ENCODE results near the gene CCDC146. TPM values are rescaled to one million over a fixed set of nuclear protein-coding genes. Genes with fewer than 3 reads are reported as not detected.

The CCDC146 gene
- total RNA-seq, 4 donors from 2014 or later = 13.7 to 65.1 (median 15.7) TPM

DNA sequence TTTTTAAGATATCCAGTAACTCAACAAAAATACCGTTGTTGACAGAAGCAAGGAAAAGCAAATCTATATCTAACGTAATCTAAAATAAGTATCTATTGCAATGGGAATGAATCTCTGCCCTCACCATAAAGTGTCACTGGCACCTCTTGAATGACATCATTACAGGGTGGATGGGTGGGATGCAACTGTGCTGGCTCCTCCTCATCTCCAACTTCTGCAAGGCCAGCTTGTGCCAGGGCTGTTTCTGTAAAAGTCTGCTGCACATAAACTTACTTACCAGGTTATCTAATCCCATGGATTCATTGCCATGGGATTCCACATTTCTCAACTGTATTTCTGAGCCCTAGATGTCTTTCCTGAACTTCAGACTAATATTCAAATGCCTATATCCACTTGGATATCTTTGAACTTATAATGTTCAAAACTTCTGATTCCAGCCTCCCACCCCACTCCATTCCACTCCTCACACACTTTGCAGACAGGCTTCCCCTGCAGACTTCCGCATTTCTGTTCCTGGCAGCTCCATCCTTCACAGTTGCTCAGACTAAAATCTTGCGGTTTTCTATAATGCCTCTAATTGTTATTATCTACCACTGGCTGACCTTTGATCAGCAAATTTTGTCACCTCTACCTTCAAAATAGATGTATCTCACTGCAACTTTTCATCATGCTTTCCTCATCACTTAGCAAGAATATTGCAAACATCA is 66.5 kb downstream of the CCDC146 start:
- TF ChIP-seq EP300 (IDR thresholded peaks at IDR 0.05) = no peak
- TF ChIP-seq, protein P1, sequence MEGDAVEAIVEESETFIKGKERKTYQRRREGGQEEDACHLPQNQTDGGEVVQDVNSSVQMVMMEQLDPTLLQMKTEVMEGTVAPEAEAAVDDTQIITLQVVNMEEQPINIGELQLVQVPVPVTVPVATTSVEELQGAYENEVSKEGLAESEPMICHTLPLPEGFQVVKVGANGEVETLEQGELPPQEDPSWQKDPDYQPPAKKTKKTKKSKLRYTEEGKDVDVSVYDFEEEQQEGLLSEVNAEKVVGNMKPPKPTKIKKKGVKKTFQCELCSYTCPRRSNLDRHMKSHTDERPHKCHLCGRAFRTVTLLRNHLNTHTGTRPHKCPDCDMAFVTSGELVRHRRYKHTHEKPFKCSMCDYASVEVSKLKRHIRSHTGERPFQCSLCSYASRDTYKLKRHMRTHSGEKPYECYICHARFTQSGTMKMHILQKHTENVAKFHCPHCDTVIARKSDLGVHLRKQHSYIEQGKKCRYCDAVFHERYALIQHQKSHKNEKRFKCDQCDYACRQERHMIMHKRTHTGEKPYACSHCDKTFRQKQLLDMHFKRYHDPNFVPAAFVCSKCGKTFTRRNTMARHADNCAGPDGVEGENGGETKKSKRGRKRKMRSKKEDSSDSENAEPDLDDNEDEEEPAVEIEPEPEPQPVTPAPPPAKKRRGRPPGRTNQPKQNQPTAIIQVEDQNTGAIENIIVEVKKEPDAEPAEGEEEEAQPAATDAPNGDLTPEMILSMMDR (IDR thresholded peaks at IDR 0.05) = no peak
- no peak for TF ChIP-seq POLR2A (IDR thresholded peaks at IDR 0.05)
- TF ChIP-seq POLR2AphosphoS5 (IDR thresholded peaks at IDR 0.05) = no peak
- DNase-seq (ENCODE audit: low spot score in 2 of 2) = no peak
- H3K27me3 ChIP-seq = no peaks in the 10 kb centered on the region
- H3K4me1 ChIP-seq = peaks cover 5% of the 10 kb centered on the region
- H3K27ac ChIP-seq = no peak overlapping the region
- 82% methylated on average over 4 of the region's 4 CpGs for WGBS
- H3K9me3 ChIP-seq = no peaks in the 10 kb centered on the region
- H3K4me3 ChIP-seq = no peak overlapping the region
- H3K36me3 ChIP-seq = no peaks in the 10 kb centered on the region

DNA sequence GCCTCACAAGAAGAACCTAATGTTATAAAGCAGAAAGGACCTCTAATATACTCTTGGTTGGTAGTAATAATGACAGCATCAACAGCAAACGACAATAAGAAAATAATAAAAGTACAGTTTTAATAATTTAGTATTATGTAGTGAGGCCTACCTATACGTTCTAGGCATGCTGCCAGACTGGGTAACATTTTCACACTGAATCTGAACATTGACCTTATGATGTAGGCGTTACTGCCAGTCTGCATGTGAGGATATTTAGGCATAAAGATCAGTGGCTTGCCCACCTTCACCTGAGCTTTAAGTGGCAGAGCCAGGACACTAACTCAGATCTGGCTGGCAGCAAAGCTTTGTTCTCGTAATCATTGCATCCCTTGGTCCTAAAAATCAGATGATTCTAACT is 74.7 kb downstream of the CCDC146 start:
- Histone ChIP-seq H3K36me3 (no peaks in the 10 kb centered on the region), H3K27me3 (no peaks in the 10 kb centered on the region), H3K4me3 (peak overlapping the region; percentile 47), H3K9me3 (no peaks in the 10 kb centered on the region), H3K27ac (no peak overlapping the region), H3K4me1 (peaks cover 7% of the 10 kb centered on the region)
- DNase-seq (ENCODE audit: low spot score in 2 of 2) = no peak
- TF ChIP-seq, protein P1 (IDR thresholded peaks at IDR 0.05) = no peak
- no peak for TF ChIP-seq POLR2A (IDR thresholded peaks at IDR 0.05)
- TF ChIP-seq POLR2AphosphoS5 (IDR thresholded peaks at IDR 0.05) = no peak
- TF ChIP-seq EP300 (IDR thresholded peaks at IDR 0.05) = no peak
- WGBS = 75% methylated on average over 4 of the region's 4 CpGs

DNA sequence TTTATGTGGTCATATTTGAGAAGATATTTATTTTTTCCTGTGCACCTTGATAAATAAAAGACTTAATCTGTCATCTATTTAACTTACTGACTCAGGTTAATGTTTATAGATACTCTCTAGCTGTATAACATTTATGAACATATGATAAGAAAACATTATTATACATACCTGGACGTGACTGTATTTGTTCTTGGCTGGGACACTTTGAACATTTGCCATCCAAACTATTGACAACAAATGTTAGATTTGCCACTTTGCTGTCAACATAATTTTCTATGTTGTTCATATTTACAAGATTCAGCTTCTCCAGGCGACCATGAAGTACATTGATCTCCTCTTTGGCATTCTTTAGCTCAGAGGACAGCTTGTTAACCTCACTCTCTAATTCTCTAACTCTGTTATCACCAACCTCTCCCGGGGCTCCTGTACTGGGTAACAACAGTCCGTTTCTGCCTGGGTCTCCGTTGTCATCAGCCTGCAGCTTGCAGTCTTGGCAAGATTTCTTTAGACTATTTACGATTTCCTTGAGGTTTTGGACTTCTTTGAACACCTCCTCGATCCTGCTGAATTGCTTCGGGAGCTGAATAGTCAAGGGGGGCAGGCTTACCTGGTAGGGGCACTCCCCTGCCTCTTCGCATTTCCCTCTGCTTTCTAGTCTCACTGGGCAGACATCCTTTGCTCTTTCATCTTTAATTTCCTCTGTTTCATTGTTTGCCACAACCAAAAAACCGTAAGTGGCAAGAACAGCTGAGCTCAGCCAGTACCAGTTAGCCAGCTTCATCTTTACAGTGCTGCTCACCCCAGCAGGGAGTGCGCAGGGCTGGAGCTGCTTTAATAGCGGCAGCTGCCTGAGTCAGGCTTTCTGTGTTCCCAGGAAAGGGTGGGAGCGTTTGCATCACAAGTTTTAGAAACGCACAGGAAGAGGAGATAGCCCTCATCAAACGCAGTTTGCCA is 76.9 kb downstream of the CCDC146 start, which contains the start of gene FGL2:
FGL2 (minus strand) TSS at position 807 of the 954 bp plus-strand sequence; CDS start at position 781, 26 bp downstream.
- H3K27ac ChIP-seq = peak within 1 kb of the TSS; percentile 52
- peak within 1 kb of the TSS; percentile 47 for H3K4me3 ChIP-seq
- WGBS = 11% methylated on average over 15 of the region's 15 CpGs
- peaks cover 2% of the 10 kb centered on the region for H3K4me1 ChIP-seq
- no peaks in the 10 kb centered on the region for H3K27me3 ChIP-seq
- H3K9me3 ChIP-seq = no peaks in the 10 kb centered on the region
- peak; percentile 82 to 85 for DNase-seq (ENCODE audit: low spot score in 2 of 2)
- TF ChIP-seq POLR2A (IDR thresholded peaks at IDR 0.05) (peak in 1 of 2 donors; percentile 58), POLR2AphosphoS5 (IDR thresholded peaks at IDR 0.05) (no peak)
- H3K36me3 ChIP-seq = no peaks in the 10 kb centered on the region

DNA sequence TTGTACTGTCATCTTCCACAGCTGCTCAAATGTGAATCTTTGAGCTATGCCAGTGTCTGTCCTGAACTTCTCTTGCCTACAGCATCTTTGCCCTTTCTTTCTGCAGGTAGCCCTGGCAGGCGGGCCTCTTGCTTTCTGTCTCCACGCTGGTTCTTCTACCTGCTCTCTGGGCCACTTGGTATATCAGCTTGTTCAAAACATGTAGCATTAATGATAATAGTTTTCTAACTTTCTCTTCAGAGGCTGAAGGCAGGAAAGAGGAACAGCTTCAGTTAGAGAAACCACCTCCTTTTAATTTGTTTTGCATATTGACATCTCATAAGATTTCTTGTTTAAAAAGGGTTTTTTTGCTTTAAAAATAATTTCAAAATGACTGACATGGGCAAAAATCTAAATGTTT is 78.1 kb downstream of the CCDC146 start:
- DNase-seq (ENCODE audit: low spot score in 2 of 2) = no peak
- Histone ChIP-seq H3K27ac (no peak overlapping the region), H3K36me3 (no peaks in the 10 kb centered on the region), H3K27me3 (no peaks in the 10 kb centered on the region), H3K4me3 (peak overlapping the region; percentile 47), H3K4me1 (peaks cover under 1% of the 10 kb centered on the region), H3K9me3 (no peaks in the 10 kb centered on the region)
- WGBS = 92% methylated on average over 2 of the region's 2 CpGs
- TF ChIP-seq EP300 (IDR thresholded peaks at IDR 0.05) (no peak), POLR2AphosphoS5 (IDR thresholded peaks at IDR 0.05) (no peak), POLR2A (IDR thresholded peaks at IDR 0.05) (no peak)
- TF ChIP-seq, protein P1 (IDR thresholded peaks at IDR 0.05) = no peak

DNA sequence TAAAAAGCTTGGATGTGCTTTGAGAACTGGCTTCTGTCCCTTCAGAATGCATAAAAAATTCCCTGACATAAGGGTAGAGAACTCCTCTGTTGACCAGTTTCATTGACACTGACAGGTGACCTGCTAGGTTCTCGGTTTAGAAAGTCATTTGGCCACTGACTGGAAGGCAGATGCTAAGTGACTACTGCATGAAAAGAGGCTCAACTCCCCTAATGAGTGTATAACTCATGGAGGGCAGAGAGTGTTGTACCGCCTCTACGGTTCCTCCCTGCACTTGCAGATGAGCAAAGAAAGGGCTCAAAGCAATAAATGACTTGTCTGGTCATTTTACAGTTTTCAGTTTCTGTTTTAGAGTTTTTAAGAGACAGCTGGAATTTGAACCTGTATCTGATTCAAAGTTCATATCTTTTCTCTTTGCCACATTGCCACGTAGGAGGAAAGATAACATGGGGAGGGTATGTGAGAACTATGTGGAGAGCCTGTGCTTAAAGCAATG is 80.1 kb downstream of the CCDC146 start:
- 80% methylated on average over 4 of the region's 4 CpGs for WGBS

More for the DNA sequence above, 80.1 kb downstream of the CCDC146 start:
- Histone ChIP-seq H3K27ac (no peak overlapping the region), H3K9me3 (no peaks in the 10 kb centered on the region), H3K36me3 (no peaks in the 10 kb centered on the region), H3K4me1 (no peaks in the 10 kb centered on the region), H3K4me3 (no peak overlapping the region), H3K27me3 (no peaks in the 10 kb centered on the region)
- DNase-seq (ENCODE audit: low spot score in 2 of 2) = no peak
- TF ChIP-seq, protein P1 (IDR thresholded peaks at IDR 0.05) = no peak
- no peak for TF ChIP-seq POLR2AphosphoS5 (IDR thresholded peaks at IDR 0.05)
- TF ChIP-seq EP300 (IDR thresholded peaks at IDR 0.05) = no peak
- TF ChIP-seq POLR2A (IDR thresholded peaks at IDR 0.05) = no peak

Data from suprapubic skin (tissue), 4 donors.